ENCODE data around the gene DDX10.

GRCh38 chr11:108852701-108853100 lies 187.8 kb downstream of the DDX10 start:
- no peak for TF ChIP-seq POLR2A (IDR thresholded peaks at IDR 0.05; ENCODE audit: low read depth)
- no peak for TF ChIP-seq CTCF (IDR thresholded peaks at IDR 0.05)
- no peak for TF ChIP-seq POLR2AphosphoS5 (IDR thresholded peaks at IDR 0.05)
